KG1 (cell line): ENCODE data around the gene CRTC1.

Experiments used
- DNase-seq: peaks from one replicate; lab custom pipeline; 2025; lab: John Stamatoyannopoulos, UW

The CRTC1 gene

DNA sequence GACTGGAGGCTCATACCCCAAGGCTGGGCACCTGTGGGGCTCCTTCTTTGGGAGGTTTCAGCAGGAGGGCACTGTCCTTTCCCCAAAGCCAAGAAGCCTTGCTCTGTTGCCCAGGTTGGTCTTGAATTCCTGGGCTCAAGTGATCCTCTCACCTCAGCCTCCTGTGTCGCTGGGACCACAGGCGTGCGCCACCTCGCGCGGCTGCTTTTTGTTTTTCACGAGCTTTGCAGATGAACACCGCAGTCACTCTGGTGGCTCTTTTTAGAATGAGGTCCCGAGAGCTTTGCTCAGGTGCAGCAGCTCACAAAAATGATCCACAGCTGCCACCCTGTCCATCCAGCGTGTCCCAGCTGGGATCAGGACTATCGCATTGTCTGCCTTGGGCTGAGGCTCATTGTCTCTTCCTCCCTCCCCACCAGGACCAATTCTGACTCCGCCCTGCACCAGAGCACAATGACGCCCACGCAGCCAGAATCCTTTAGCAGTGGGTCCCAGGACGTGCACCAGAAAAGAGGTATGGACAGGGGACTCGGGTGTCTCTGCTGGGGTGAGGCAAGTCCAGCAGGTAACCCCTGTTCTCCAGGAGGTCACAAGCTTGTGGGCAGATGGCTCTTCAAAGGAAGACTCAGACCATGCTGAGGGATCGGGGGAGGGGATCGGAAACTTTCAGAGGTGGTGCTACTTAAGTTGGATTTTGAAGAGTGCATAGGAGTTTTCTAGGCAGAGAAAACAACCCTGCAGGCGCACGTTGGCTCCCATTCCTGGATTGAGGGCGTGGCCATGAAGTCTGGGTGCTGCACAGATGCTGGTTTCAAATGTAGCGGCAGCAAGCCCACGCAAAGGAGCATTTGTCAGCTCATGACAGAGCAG lies 66.1 kb downstream of the CRTC1 start:
- DNase-seq, result no peak

DNA sequence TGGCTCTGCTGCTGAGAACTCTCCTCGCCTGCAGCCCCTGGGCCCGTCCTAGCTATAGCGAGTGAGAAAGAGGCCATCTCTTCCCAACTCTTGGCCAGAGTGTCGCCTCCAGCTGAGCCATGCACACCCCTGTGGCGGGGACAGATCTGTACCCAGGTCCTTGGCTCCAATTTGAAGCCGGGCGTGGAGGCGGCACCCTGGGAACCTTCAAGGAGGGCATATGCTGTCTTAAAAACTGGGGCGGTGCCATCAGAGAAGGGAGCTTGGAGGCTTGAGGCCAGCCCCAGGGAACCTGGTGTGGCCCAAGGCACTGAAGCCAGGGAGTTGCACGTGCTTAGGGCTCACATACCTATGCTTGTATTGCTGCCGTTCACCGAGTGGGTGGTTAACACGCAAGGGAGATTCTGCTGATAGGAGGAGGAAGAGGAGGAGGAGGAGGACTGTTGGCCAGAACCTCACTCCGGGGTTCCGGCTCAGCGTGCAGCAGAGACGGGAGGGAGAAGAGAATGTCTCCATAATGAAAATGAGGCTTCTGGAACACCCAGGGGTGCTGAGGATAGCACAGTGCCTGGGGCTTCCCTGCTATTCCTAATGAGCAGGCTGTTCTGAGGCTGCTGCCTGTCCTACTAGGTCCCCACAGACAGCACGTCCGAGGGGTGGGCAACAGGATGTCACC lies 67.0 kb downstream of the CRTC1 start:
- DNase-seq, result no peak

DNA sequence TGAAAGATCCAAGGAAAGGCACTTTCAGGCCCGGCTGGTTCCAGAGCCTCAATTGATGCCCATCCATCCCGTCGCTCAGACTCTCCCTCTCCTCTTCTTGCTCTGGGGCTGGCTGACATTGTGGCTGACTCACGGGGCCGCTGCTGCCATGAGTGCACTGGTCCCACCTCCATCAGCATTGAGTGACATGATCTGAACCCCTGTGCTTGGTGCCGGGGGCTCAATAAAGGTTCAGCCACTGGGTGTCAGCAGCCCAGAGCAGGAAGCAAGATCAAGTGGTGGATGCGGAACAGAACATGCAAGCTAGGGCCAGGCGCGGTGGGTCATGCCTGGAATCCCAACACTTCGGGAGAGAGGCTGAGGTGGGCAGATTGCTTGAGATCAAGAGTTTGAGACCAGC lies 68.1 kb downstream of the CRTC1 start:
- DNase-seq, result no peak

DNA sequence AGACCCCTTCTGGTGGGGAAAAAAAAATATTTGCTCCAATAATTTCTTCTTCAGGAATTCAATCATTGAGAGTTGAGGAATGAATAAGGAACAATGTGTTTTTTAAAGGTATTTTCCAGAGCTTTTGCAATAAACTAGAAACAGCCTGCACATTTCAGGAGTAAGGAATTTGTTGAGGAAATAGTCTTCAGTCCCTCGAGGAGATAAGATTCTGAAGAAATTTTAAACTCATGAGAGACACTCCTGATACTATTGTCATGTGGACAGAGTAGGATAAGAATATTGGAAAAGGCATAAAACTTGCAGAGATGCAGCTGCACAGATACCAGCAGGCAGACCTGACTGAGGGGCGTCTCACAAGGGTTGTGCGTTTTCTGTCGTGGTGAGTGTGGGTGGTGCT lies 71.0 kb downstream of the CRTC1 start:
- DNase-seq, result no peak

DNA sequence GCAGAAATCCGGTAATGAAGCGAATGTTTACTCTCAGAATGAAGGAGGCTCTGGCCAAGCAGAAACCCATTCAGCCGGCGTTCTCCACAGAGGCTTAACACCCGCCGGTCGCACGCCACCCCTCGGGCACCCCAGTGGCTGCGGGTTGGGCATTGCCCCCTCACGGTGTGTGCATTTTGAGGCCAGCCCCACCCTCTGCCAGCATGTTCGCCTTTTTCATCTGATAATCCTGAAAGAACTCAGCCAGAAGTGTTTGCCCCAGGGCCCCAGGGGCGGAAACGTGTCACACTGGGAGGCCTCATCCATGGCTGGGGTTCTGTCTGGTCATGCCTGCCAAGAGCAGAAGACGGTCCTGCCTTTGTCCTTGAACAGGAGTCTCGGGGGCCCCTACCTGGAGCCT lies 73.4 kb downstream of the CRTC1 start:
- DNase-seq, result no peak

DNA sequence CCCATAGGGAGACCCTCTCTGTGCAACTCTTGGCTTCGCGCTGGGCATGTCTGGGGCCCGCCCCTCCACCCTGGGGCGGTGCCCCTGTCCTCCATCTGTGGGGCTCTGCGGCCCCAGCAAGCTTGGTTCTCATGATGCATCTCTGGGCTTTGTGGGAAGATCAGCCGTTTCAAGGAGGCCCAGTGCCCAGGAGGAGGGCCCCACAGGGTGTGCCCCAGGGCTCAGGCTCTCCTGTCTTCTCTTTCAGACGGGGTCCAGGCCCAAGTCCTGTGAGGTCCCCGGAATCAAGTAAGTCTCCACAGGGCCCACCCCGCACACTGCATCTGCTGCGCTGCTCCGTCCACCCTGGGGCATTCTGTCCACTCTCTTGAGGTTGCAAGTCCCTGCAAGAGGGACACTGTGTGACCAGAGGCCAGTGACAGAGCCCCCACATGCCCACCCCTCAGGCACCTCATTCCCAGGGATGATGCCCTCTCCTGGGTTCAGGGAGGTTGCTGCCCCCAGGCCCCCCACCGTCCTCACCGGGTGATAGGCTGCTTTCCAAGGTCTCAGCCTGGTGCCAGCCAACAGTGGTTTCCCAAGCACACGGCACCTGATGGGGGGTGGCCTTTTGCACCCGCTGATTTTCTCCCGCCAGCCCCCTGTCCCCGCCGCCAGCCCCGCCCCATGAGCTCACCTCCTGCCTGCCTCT lies 76.0 kb downstream of the CRTC1 start:
- no peak for DNase-seq

DNA sequence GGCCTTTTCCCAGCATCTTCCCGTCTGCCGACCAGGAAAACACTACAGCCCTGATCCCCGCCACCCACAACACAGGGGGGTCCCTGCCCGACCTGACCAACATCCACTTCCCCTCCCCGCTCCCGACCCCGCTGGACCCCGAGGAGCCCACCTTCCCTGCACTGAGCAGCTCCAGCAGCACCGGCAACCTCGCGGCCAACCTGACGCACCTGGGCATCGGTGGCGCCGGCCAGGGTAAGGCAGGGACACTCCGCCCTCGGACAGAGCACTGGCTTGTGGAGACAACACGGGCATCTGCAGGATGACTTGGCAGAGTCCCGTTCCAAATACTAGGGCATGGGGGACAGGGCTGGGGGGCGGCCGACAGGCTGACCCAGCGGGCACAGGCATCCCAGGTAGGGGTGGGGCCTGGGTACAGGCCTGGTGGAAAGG lies 76.5 kb downstream of the CRTC1 start:
- DNase-seq, result no peak

DNA sequence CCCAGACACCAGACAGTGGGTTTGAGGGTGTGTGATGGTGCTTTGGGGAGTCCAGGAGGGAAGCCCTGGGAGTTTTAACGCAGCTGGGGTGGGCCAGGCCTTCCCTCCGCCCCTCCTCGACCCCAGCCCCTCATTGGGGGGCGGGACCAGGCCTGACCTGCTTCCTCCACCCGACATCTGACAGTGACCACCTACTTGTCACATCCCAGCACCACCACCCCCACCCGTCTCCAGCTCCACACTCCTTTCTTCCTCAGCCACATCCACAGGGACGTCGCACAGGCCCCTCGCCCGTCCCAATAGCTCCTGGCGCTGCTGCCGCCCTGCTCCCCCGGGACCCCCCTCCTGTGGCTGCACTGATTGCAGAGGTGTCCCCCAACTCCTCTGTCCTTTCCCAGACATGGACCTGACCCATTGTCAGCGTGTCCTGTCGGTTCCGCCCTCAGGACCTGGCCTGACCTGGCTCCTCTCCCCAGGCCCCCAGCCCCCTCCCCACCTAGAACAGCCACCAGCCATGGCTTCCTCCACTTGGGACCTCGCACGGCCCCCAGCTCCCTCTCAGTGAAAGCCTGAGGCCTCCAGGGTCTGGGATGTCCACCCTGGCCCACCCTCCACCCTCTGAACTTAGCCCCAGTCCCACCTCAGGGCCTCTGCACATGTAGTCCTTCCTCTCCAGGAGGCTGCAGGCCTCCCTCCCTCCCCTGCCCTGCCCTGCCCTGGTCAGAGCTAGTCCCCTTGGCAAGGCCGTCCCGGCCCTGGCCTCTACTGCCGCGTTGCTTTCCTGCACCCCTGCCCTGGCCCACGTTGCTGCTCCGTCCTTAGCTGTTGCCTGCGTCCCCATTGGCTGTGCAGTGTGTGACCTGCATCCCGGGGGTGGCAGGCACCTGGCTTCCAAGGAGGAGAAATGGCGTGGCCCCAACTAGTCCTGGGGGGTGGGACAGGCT lies 77.2 kb downstream of the CRTC1 start:
- DNase-seq, result no peak

DNA sequence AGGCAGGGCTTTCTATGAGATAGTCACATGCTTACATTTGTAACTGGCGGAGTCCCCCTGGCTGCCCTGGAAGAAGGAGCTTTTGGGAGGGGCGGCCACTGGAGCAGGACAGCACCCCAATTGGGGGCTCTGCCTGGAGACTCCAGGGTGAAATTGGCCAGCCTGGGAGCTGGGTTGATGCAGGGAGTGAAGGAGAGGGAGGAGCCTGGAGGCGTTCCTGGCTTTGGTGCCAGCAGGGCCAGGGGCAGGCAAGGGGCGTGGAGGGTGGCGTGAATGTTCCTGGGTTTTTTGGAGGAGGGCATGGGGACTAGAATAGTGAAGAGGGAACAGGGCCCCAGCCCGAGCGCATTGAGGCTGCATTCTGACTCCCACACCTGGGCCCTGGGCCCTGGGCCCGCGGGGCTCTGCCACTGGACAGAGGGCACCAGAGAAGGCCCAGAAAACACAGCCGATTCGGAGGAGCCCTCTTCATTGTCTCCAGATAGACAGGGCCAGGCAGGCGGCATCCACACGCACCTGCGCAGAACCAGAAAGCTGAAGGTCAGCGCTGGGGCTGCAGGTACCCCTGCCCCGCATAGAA lies 78.1 kb downstream of the CRTC1 start:
- DNase-seq, result no peak

DNA sequence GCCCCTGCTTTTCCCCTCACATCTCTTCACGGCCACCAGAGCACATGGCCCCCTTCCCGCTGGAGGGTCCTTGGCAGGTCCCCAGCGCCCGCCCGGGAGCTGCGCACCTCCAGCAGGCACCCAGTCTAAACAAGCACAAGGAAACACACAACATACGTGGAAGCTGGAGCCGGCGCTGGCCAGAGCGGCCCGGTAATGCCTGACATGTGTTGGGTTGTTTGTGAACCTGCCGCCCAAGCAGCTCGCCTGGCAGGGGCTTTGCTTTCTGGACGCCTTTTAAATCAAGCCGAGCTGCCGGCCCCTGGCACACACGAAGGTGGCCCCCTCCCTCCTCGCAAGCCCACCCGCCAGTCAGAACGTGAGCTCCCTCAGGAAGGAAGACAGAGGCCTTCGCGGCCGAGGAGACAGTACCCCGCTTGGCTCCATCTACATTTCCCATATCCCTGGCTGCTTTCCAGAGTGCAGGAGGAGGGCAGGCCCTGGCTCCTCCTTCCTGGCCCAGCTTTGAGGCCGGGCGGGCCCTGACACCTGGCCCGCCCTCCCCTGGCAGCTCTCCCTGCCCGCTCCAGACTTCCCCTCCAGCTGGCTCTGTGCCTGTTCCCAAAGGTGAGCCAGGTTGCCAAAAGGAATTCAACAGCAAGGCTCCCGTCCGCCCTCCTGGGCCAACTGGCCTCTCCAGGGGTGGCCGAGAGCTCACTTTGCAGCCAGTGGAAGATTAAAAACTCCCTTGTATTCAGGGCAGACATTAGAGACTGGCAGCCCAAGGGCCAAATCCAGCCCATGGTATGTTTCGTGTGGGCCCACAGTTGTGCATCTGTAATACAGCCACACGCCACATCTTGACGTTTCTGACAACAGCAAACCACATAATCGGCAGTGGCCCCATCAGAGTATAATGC lies 78.9 kb downstream of the CRTC1 start:
- no peak for DNase-seq

DNA sequence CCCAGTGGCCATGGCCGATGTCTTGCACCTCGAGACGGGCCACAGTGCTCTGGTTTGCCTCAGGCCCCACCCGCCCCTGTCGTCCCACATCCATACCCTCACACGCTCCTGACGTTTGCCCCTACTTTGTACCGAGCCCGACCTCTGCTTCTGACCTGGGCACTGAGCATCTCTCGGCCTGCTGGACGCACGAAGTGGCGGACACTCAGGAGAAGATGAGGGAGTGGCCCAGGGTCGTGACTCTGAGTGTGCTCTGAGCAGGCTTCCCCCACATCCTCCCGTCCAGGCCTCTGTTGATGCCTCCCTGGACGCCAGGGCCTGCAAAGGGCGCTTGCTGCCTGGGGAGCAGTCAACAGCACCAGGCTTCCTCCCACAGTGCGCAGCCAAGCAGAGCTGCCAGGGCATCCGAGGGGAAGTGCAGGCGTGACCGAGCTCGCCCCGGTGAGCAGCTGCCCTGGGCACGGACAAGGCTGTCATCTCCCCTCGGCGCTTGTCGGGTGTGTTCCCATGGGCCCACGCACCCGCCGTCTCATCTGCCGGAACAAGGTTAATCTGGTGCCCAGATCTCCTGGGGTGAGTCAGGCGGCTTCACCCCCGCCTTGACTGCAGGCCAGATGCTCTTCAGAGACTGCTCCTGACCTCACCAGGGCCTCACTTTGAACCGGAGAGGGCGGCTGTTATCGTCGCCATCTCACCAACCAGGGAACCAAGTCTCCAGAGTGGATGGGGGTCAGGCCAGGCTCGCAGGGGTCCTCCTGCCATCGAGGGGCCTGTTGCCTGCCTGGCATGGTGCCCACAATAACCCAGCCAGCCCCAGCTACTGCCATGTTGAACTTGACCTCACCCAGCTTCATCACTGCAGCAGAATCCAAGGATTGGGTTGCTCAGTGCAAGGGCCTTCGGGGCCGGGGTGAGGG lies 80.5 kb downstream of the CRTC1 start:
- DNase-seq, result no peak

DNA sequence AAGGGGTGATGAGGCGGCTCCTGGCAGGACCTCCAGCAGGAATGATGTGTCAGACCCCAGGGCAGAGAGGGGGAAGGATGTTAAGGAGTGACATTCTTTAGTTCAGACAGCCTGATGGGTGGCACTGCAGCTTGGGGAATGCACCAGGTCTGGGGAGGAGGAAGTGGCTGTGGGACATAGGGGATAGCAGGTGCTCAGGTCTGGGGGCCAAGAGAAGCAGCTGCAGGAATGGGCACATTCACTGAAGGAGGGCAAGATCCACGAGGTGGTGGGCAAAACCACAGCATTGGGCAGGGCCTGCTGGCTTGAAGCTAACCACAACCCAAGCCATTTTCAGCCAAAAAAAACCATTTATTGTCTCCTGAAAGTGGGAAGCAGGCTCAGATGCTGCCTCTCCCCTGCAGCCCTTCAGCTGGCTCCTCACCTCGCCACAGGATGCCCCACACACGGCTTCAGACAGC lies 81.1 kb downstream of the CRTC1 start:
- no peak for DNase-seq

DNA sequence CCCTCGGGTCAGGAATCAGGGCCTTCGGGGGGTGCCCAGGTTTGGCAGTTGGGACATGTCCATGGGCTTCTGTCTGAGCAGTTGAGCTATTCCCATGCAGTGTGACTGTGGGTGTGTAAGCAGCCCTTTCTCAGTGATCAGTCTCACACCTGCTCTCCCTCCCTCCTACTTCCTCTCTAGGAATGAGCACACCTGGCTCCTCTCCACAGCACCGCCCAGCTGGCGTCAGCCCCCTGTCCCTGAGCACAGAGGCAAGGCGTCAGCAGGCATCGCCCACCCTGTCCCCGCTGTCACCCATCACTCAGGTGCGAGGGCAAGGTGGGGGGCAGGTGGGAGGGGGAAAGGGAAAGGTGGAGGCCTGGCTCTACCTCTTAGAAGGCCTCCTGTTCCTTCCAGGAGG lies 81.7 kb downstream of the CRTC1 start:
- DNase-seq, result no peak

DNA sequence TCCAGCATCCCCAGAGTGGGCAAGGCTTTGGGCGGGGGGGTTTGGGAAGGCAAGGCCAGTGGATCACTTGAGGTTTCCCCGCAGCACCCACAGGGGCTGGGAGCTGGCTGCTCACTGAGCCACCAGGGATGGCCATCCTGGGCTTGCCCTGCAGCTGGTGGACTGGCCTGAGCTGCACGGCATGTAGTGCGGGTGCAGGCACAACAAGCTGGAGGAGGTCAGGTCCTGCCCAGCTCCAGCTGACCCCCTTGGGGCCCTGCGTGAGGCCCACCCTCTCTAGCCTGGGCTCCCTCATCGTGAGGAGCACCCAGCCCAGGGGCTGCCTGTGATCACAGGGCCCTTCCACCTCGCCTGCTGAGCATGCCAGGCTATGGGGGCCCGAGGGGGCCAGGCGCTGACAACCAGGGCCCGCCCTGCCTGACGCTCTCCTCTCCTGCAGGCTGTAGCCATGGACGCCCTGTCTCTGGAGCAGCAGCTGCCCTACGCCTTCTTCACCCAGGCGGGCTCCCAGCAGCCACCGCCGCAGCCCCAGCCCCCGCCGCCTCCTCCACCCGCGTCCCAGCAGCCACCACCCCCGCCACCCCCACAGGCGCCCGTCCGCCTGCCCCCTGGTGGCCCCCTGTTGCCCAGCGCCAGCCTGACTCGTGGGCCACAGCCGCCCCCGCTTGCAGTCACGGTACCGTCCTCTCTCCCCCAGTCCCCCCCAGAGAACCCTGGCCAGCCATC lies 84.7 kb downstream of the CRTC1 start:
- no peak for DNase-seq

DNA sequence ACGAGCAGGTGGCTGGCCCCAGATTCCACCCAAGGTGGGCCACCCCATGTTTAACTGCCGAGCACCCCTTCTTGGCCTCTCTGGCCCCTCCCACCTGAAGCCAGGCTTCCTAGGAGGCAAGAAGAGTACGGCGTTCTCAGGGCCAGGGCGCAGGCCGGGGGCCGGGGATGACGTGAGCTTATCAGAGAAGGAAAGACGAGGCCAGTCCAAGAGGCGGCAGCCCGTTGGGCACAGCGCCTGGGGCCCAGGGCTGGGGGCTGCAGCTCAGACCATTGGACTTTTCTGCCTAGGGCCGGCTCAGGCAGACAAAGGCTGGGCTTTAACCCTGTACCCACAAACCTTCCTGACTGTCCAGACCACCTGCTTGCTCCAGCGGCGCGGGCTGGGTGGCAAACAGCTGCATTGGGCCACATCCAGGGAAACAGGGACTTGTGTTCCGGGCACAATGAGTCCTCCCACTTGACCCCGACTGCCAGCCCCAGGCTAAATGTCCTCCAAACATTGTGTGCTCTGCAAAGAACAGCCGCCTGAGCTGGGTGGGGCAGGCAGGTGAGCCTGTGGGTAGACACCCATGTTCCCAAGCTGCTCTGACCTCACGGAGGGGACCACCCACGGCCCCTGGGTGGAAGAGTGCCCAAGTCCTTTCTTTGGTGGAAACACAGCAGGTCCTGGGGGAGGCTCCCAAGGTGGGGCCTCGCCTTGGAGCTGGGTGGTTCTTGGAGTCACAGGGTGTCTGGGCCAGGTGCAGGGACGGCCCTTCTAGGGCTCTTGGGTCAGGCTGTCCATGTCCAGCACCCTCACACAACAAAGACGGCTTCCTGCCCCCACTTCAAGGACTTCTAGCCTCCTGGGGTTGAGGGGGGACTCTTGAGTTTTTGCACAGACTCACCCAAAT lies 85.8 kb downstream of the CRTC1 start:
- no peak for DNase-seq

DNA sequence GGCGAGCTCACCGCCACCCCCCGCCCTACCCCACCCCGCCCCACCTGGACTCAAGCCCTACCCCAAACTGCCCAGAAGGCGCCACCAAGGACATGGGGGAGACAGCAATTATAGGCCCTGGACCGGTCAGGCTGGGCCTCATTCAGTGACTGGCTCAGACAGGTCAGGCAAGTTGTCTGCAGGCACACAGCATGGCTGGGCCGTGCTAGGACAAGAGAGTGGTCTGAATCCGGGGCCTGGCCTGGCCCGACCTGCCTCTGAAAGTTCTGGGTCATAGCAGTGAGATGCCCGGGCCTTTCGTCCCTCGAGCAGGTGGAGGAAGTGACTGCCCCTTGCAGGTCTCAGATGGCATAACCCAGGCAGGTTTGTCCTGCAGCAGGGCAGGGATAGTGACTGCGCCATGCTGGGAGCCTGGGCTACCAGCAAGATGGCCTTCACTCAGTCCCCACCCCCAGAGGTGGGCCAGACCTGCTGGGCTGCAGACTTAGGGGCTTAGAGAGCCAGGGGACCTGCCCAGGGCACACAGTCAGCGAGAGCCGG lies 86.6 kb downstream of the CRTC1 start:
- DNase-seq, result no peak

DNA sequence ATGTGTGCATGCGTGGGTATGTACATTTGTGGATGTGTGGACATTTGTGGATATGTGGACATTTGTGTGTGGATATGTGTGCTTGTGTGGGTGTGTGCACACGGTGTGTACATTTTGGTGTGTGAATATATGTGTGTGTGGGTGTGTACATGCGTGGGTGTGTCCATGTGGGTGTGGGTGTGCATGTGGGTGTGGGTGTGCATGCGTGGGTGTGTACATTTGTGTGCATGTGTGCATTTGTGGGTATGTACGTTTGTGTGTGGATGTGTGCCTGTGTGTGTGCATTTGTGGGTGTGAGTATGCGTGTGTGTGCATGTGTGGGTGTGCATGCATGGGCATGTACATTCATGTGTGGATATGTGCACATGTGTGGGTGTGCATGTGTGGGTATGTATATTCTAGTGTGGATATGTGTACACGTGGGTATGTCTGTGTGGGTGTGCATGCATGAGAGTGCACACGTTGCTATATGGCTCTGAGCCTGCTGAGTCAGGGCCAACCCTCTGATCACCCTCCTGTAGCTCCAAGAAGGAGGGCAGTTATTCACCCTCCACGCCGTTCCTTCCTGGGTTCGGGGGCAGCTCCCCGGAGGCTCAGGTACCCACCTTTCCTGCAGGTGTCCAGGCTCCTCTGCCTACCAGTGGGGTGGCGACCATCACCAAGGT lies 87.3 kb downstream of the CRTC1 start:
- DNase-seq, result no peak
